ENCODE measurements around the gene BAIAP2L2. TPM values are rescaled to one million over a fixed set of nuclear protein-coding genes. Genes with fewer than 3 reads are reported as not detected.

Gene BAIAP2L2
- polyA plus RNA-seq, 1 donor: 119 TPM

GRCh38 chr22:38088629-38089473 is 21.6 kb downstream of the BAIAP2L2 start:
- no peak for DNase-seq
- Histone ChIP-seq H3K27me3 (ENCODE audit: control insufficient read depth, insufficient read depth, low read length) (peaks cover 10% of the 10 kb centered on the region), H3K36me3 (ENCODE audit: control insufficient read depth, insufficient read depth, low read length) (peaks cover 66% of the 10 kb centered on the region), H3K4me1 (ENCODE audit: control insufficient read depth, insufficient read depth, low read length) (no peaks in the 10 kb centered on the region), H3K9me3 (ENCODE audit: control insufficient read depth, low read depth, low read length) (no peaks in the 10 kb centered on the region), H3K4me3 (ENCODE audit: low read length) (no peak overlapping the region), H3K27ac (ENCODE audit: low read length) (no peak overlapping the region)
- WGBS (ENCODE audit: insufficient coverage, low lambda C conversion rate): no CpG with 5 or more reads among the region's 85 CpGs

- peaks cover 57% of the 10 kb centered on the region for H3K36me3 ChIP-seq (ENCODE audit: control insufficient read depth, insufficient read depth, low read length)
- peaks cover 19% of the 10 kb centered on the region for H3K27me3 ChIP-seq (ENCODE audit: control insufficient read depth, insufficient read depth, low read length)
- WGBS (ENCODE audit: insufficient coverage, low lambda C conversion rate): no CpG with 5 or more reads among the region's 12 CpGs
- no peak overlapping the region for H3K27ac ChIP-seq (ENCODE audit: low read length)
- DNase-seq: no peak
- H3K9me3 ChIP-seq (ENCODE audit: control insufficient read depth, low read depth, low read length): no peaks in the 10 kb centered on the region
- H3K4me3 ChIP-seq (ENCODE audit: low read length): no peak overlapping the region
- no peaks in the 10 kb centered on the region for H3K4me1 ChIP-seq (ENCODE audit: control insufficient read depth, insufficient read depth, low read length)
These were observed 22.6 kb downstream of the BAIAP2L2 start for GRCh38 chr22:38087855-38088254.

GRCh38 chr22:38086942-38087341 is 23.5 kb downstream of the BAIAP2L2 start:
- no peak overlapping the region for H3K4me3 ChIP-seq (ENCODE audit: low read length)
- no peak overlapping the region for H3K27ac ChIP-seq (ENCODE audit: low read length)
- no peak for DNase-seq
- H3K27me3 ChIP-seq (ENCODE audit: control insufficient read depth, insufficient read depth, low read length): peaks cover 28% of the 10 kb centered on the region
- peaks cover 6% of the 10 kb centered on the region for H3K9me3 ChIP-seq (ENCODE audit: control insufficient read depth, low read depth, low read length)
- peaks cover 52% of the 10 kb centered on the region for H3K36me3 ChIP-seq (ENCODE audit: control insufficient read depth, insufficient read depth, low read length)
- peaks cover 6% of the 10 kb centered on the region for H3K4me1 ChIP-seq (ENCODE audit: control insufficient read depth, insufficient read depth, low read length)
- WGBS (ENCODE audit: insufficient coverage, low lambda C conversion rate): no CpG with 5 or more reads among the region's 13 CpGs

GRCh38 chr22:38086001-38086845 is 24.3 kb downstream of the BAIAP2L2 start:
- Histone ChIP-seq H3K4me3 (ENCODE audit: low read length) (no peak overlapping the region), H3K4me1 (ENCODE audit: control insufficient read depth, insufficient read depth, low read length) (peaks cover 10% of the 10 kb centered on the region), H3K9me3 (ENCODE audit: control insufficient read depth, low read depth, low read length) (peaks cover 11% of the 10 kb centered on the region), H3K27ac (ENCODE audit: low read length) (no peak overlapping the region), H3K36me3 (ENCODE audit: control insufficient read depth, insufficient read depth, low read length) (peaks cover 48% of the 10 kb centered on the region), H3K27me3 (ENCODE audit: control insufficient read depth, insufficient read depth, low read length) (peaks cover 33% of the 10 kb centered on the region)
- DNase-seq: no peak
- no CpG with 5 or more reads among the region's 25 CpGs for WGBS (ENCODE audit: insufficient coverage, low lambda C conversion rate)

- WGBS (ENCODE audit: insufficient coverage, low lambda C conversion rate): no CpG with 5 or more reads among the region's 5 CpGs
- peaks cover 14% of the 10 kb centered on the region for H3K9me3 ChIP-seq (ENCODE audit: control insufficient read depth, low read depth, low read length)
- no peak overlapping the region for H3K27ac ChIP-seq (ENCODE audit: low read length)
- H3K27me3 ChIP-seq (ENCODE audit: control insufficient read depth, insufficient read depth, low read length): peaks cover 37% of the 10 kb centered on the region
- H3K36me3 ChIP-seq (ENCODE audit: control insufficient read depth, insufficient read depth, low read length): peaks cover 44% of the 10 kb centered on the region
- DNase-seq: no peak
- H3K4me3 ChIP-seq (ENCODE audit: low read length): no peak overlapping the region
- H3K4me1 ChIP-seq (ENCODE audit: control insufficient read depth, insufficient read depth, low read length): peaks cover 10% of the 10 kb centered on the region
These were observed 25.0 kb downstream of the BAIAP2L2 start for GRCh38 chr22:38085501-38085900.

- DNase-seq: no peak
- Histone ChIP-seq H3K27ac (ENCODE audit: low read length) (no peak overlapping the region), H3K36me3 (ENCODE audit: control insufficient read depth, insufficient read depth, low read length) (peaks cover 41% of the 10 kb centered on the region), H3K4me3 (ENCODE audit: low read length) (no peak overlapping the region), H3K9me3 (ENCODE audit: control insufficient read depth, low read depth, low read length) (peaks cover 14% of the 10 kb centered on the region), H3K27me3 (ENCODE audit: control insufficient read depth, insufficient read depth, low read length) (peaks cover 40% of the 10 kb centered on the region), H3K4me1 (ENCODE audit: control insufficient read depth, insufficient read depth, low read length) (peaks cover 10% of the 10 kb centered on the region)
- WGBS (ENCODE audit: insufficient coverage, low lambda C conversion rate): no CpG with 5 or more reads among the region's 12 CpGs
These were observed 25.4 kb downstream of the BAIAP2L2 start for GRCh38 chr22:38085056-38085455.

GRCh38 chr22:38083931-38084631 is 26.4 kb downstream of the BAIAP2L2 start, which contains the start of gene SLC16A8:
SLC16A8 (minus strand) TSS chr22:38084184; CDS start chr22:38082873, 1,311 bp downstream.
- no peak within 1 kb of the TSS for H3K4me3 ChIP-seq (ENCODE audit: low read length)
- H3K4me1 ChIP-seq (ENCODE audit: control insufficient read depth, insufficient read depth, low read length): peaks cover 10% of the 10 kb centered on the region
- peaks cover 38% of the 10 kb centered on the region for H3K36me3 ChIP-seq (ENCODE audit: control insufficient read depth, insufficient read depth, low read length)
- no peak for DNase-seq
- no CpG with 5 or more reads among the region's 16 CpGs for whole genome bisulfite sequencing (ENCODE audit: insufficient coverage, low lambda C conversion rate)
- no peak within 1 kb of the TSS for H3K27ac ChIP-seq (ENCODE audit: low read length)
- peaks cover 14% of the 10 kb centered on the region for H3K9me3 ChIP-seq (ENCODE audit: control insufficient read depth, low read depth, low read length)
- peaks cover 35% of the 10 kb centered on the region for H3K27me3 ChIP-seq (ENCODE audit: control insufficient read depth, insufficient read depth, low read length)

- 55% methylated on average over 5 of the region's 24 CpGs for WGBS (ENCODE audit: insufficient coverage, low lambda C conversion rate)
- H3K36me3 ChIP-seq (ENCODE audit: control insufficient read depth, insufficient read depth, low read length): peaks cover 32% of the 10 kb centered on the region
- DNase-seq: no peak
- H3K4me3 ChIP-seq (ENCODE audit: low read length): no peak overlapping the region
- peaks cover 10% of the 10 kb centered on the region for H3K4me1 ChIP-seq (ENCODE audit: control insufficient read depth, insufficient read depth, low read length)
- peaks cover 32% of the 10 kb centered on the region for H3K27me3 ChIP-seq (ENCODE audit: control insufficient read depth, insufficient read depth, low read length)
- peaks cover 14% of the 10 kb centered on the region for H3K9me3 ChIP-seq (ENCODE audit: control insufficient read depth, low read depth, low read length)
- no peak overlapping the region for H3K27ac ChIP-seq (ENCODE audit: low read length)
These were observed 27.3 kb downstream of the BAIAP2L2 start for GRCh38 chr22:38082986-38083710.

GRCh38 chr22:38081941-38082828 is 28.3 kb downstream of the BAIAP2L2 start:
- H3K4me3 ChIP-seq (ENCODE audit: low read length): peak overlapping the region; percentile 6
- peaks cover 10% of the 10 kb centered on the region for H3K4me1 ChIP-seq (ENCODE audit: control insufficient read depth, insufficient read depth, low read length)
- H3K27ac ChIP-seq (ENCODE audit: low read length): no peak overlapping the region
- peaks cover 32% of the 10 kb centered on the region for H3K27me3 ChIP-seq (ENCODE audit: control insufficient read depth, insufficient read depth, low read length)
- peaks cover 25% of the 10 kb centered on the region for H3K36me3 ChIP-seq (ENCODE audit: control insufficient read depth, insufficient read depth, low read length)
- no peak for DNase-seq
- no CpG with 5 or more reads among the region's 52 CpGs for WGBS (ENCODE audit: insufficient coverage, low lambda C conversion rate)
- peaks cover 14% of the 10 kb centered on the region for H3K9me3 ChIP-seq (ENCODE audit: control insufficient read depth, low read depth, low read length)
